WTC11 (cell line): ENCODE measurements around the gene AGO4.

Experiments used
- ATF1 ChIP-seq: sonication (generic); formaldehyde crosslinking; IDR thresholded peaks from 2 replicates; pipeline ENCODE4 v1.8.1; 2023; ENCODE audit warnings: mild to moderate bottlenecking, moderate library complexity, missing genetic modification reagents
- CREB1 ChIP-seq: sonication (generic); formaldehyde crosslinking; IDR thresholded peaks from 2 replicates; pipeline ENCODE4 v1.8.0; 2023; ENCODE audit warnings: mild to moderate bottlenecking, missing genetic modification reagents
- GABPB1 ChIP-seq: sonication (generic); formaldehyde crosslinking; IDR thresholded peaks from 2 replicates; pipeline ENCODE4 v1.8.1; 2023; ENCODE audit warnings: mild to moderate bottlenecking, missing genetic modification reagents
- IRF2 ChIP-seq: sonication (generic); formaldehyde crosslinking; IDR thresholded peaks from 2 replicates; pipeline ENCODE4 v1.8.0; 2022; ENCODE audit warnings: low read depth, missing genetic modification reagents, borderline replicate concordance
- JAZF1 ChIP-seq: fragments of 250-450 bp; sonication (Bioruptor Pico); IDR thresholded peaks from 2 replicates; pipeline ENCODE4 v1.9.0; 2021; ENCODE audit warnings: moderate library complexity, mild to moderate bottlenecking, inconsistent platforms
- KAT7 ChIP-seq: sonication (generic); formaldehyde crosslinking; IDR thresholded peaks from 2 replicates; pipeline ENCODE4 v1.8.1; 2023; ENCODE audit warnings: missing genetic modification reagents, mild to moderate bottlenecking, borderline replicate concordance
- NFYB ChIP-seq: sonication (generic); formaldehyde crosslinking; conservative IDR thresholded peaks from 2 replicates; pipeline ENCODE4 v1.8.0; 2022; ENCODE audit warnings: low read depth, missing genetic modification reagents
- NR2C2 ChIP-seq: sonication (generic); formaldehyde crosslinking; IDR thresholded peaks from 2 replicates; pipeline ENCODE4 v1.8.0; 2022; ENCODE audit warnings: mild to moderate bottlenecking, missing genetic modification reagents
- PREB ChIP-seq: sonication (generic); formaldehyde crosslinking; IDR thresholded peaks from 2 replicates; pipeline ENCODE4 v1.8.1; 2022; ENCODE audit warnings: mild to moderate bottlenecking, missing genetic modification reagents, moderate library complexity, borderline replicate concordance
- SP1 ChIP-seq: sonication (generic); formaldehyde crosslinking; conservative IDR thresholded peaks from 2 replicates; pipeline ENCODE4 v1.8.1; 2022; ENCODE audit warnings: missing genetic modification reagents
- TF ChIP-seq, protein P1 (sequence below): fragments of 200-600 bp; IDR thresholded peaks from 2 replicates; pipeline ENCODE4 v1.8.0; 2022; ENCODE audit warnings: antibody characterized with exemption
- TF ChIP-seq, protein P2 (sequence below): sonication (generic); formaldehyde crosslinking; IDR thresholded peaks from 2 replicates; pipeline ENCODE4 v1.8.1; 2022; ENCODE audit warnings: low read depth, missing genetic modification reagents, borderline replicate concordance

- TF ChIP-seq PREB (CRISPR knock-in tag) = no peak
- TF ChIP-seq NR2C2 (CRISPR knock-in tag) = no peak
- no peak for TF ChIP-seq CREB1 (CRISPR knock-in tag)
- TF ChIP-seq SP1 (CRISPR knock-in tag) = no peak
- no peak for TF ChIP-seq JAZF1
- TF ChIP-seq, protein P1, sequence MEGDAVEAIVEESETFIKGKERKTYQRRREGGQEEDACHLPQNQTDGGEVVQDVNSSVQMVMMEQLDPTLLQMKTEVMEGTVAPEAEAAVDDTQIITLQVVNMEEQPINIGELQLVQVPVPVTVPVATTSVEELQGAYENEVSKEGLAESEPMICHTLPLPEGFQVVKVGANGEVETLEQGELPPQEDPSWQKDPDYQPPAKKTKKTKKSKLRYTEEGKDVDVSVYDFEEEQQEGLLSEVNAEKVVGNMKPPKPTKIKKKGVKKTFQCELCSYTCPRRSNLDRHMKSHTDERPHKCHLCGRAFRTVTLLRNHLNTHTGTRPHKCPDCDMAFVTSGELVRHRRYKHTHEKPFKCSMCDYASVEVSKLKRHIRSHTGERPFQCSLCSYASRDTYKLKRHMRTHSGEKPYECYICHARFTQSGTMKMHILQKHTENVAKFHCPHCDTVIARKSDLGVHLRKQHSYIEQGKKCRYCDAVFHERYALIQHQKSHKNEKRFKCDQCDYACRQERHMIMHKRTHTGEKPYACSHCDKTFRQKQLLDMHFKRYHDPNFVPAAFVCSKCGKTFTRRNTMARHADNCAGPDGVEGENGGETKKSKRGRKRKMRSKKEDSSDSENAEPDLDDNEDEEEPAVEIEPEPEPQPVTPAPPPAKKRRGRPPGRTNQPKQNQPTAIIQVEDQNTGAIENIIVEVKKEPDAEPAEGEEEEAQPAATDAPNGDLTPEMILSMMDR = no peak
- TF ChIP-seq KAT7 = no peak
- TF ChIP-seq, protein P2, sequence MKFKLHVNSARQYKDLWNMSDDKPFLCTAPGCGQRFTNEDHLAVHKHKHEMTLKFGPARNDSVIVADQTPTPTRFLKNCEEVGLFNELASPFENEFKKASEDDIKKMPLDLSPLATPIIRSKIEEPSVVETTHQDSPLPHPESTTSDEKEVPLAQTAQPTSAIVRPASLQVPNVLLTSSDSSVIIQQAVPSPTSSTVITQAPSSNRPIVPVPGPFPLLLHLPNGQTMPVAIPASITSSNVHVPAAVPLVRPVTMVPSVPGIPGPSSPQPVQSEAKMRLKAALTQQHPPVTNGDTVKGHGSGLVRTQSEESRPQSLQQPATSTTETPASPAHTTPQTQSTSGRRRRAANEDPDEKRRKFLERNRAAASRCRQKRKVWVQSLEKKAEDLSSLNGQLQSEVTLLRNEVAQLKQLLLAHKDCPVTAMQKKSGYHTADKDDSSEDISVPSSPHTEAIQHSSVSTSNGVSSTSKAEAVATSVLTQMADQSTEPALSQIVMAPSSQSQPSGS (CRISPR knock-in tag) = no peak
- no peak for TF ChIP-seq IRF2 (CRISPR knock-in tag)
- no peak for TF ChIP-seq NFYB
- no peak for TF ChIP-seq GABPB1 (CRISPR knock-in tag)
- no peak for TF ChIP-seq ATF1 (CRISPR knock-in tag)
Measured at GRCh38 chr1:35790670-35791069, 17.1 kb upstream of the AGO4 start.
